NCI-H2196 treated with DMSO at 0.1 percent for 48 hours (cell line): ENCODE measurements around the gene EFNB2.

Experiments
- DNase-seq: peaks from one replicate; lab custom pipeline; 2025; ENCODE audit not compliant: unreplicated experiment; lab: John Stamatoyannopoulos, UW

The EFNB2 gene

GRCh38 chr13:106535552-106536243, at the start of gene EFNB2:
Gene EFNB2 (minus strand): TSS chr13:106535662. CDS start chr13:106534964, 698 bp downstream.
- DNase-seq = peak; percentile 46

- no peak for DNase-seq
These were observed 45.8 kb upstream of the EFNB2 start for GRCh38 chr13:106581225-106581624.

GRCh38 chr13:106575896-106576295, 40.4 kb upstream of the EFNB2 start:
- DNase-seq = no peak

GRCh38 chr13:106573868-106574267, 38.4 kb upstream of the EFNB2 start:
- no peak for DNase-seq

GRCh38 chr13:106573284-106573846, 37.9 kb upstream of the EFNB2 start:
- no peak for DNase-seq

GRCh38 chr13:106570299-106570852, 34.9 kb upstream of the EFNB2 start:
- no peak for DNase-seq

GRCh38 chr13:106569233-106570095, 34.0 kb upstream of the EFNB2 start:
- no peak for DNase-seq

- DNase-seq = no peak
These were observed 33.0 kb upstream of the EFNB2 start for GRCh38 chr13:106568299-106569003.

GRCh38 chr13:106567474-106568298, 32.2 kb upstream of the EFNB2 start, which contains the start of gene ARGLU1:
Gene ARGLU1 (minus strand): TSS chr13:106568137. CDS start chr13:106567919, 218 bp downstream.
- peak; percentile 18 for DNase-seq

- DNase-seq = no peak
These were observed 31.4 kb upstream of the EFNB2 start for GRCh38 chr13:106566641-106567473.

GRCh38 chr13:106565127-106565775, 29.8 kb upstream of the EFNB2 start:
- DNase-seq = no peak

- no peak for DNase-seq
These were observed 26.8 kb upstream of the EFNB2 start for GRCh38 chr13:106562301-106562700.

- DNase-seq = no peak
These were observed 26.2 kb upstream of the EFNB2 start for GRCh38 chr13:106561551-106562170.

GRCh38 chr13:106560821-106561220, 25.4 kb upstream of the EFNB2 start:
- no peak for DNase-seq

- DNase-seq = no peak
These were observed 23.1 kb upstream of the EFNB2 start for GRCh38 chr13:106558527-106558926.

GRCh38 chr13:106555631-106556328, 20.3 kb upstream of the EFNB2 start:
- DNase-seq = no peak

- no peak for DNase-seq
These were observed 16.3 kb upstream of the EFNB2 start for GRCh38 chr13:106551751-106552150.

GRCh38 chr13:106551350-106551749, 15.9 kb upstream of the EFNB2 start:
- no peak for DNase-seq
